Activated CD4-positive, alpha-beta T cell treated with anti-CD3 and anti-CD28 coated beads for 36 hours (primary cell): ENCODE data around the gene CENPC. TPM values are rescaled to one million over a fixed set of nuclear protein-coding genes. Genes with fewer than 3 reads are reported as not detected.
"Not testable (repeated sequence)": the region's sequence is repeated elsewhere in the genome, so short reads cannot be mapped to it uniquely, and the experiment has no call there.

Experiments
- ATAC-seq: fragments of 200-7000 bp; cut with Tn5 transposase; one replicate; pipeline ENCODE4 v1.10.0; 2021; ENCODE audit warnings: mild to moderate bottlenecking, moderate library complexity
- CTCF ChIA-PET: fragments of 350-600 bp; sonication (Branson Sonifier 250); formaldehyde crosslinking; loops from one replicate; lab custom pipeline; 2021; ENCODE audit warnings: antibody characterized with exemption; lab: Charles Lee
- POLR2A ChIA-PET: fragments of 350-600 bp; sonication (Branson Sonifier 250); formaldehyde crosslinking; loops from one replicate; lab custom pipeline; 2021; ENCODE audit warnings: antibody characterized with exemption, inconsistent platforms; lab: Charles Lee
- DNase-seq: peaks from one replicate; pipeline ENCODE4 v3.0.0-alpha.2; 2020
- H3K27ac Mint-ChIP-seq: one replicate; pipeline ENCODE4 v1.8.0; 2021; ENCODE audit warnings: mixed read lengths
- H3K27me3 Mint-ChIP-seq: one replicate; pipeline ENCODE4 v1.8.0; 2021; ENCODE audit warnings: mixed read lengths
- H3K36me3 Mint-ChIP-seq: one replicate; pipeline ENCODE4 v1.8.0; 2021; ENCODE audit warnings: low read depth, mixed read lengths
- H3K4me1 Mint-ChIP-seq: one replicate; pipeline ENCODE4 v1.8.0; 2021; ENCODE audit warnings: mixed read lengths
- H3K4me3 Mint-ChIP-seq: one replicate; pipeline ENCODE4 v1.8.0; 2021; ENCODE audit warnings: mild to moderate bottlenecking, moderate library complexity, mixed read lengths
- H3K9me3 Mint-ChIP-seq: one replicate; pipeline ENCODE4 v1.8.0; 2021; ENCODE audit warnings: low read depth, mixed read lengths
- intact Hi-C, 2 experiments: fragments of 100-400 bp; cut with DNase I in 1 of 2; cut with micrococcal nuclease in 1 of 2; formaldehyde crosslinking; loops; one replicate each; pipeline versions ENCODE4 v1.14.2 to v1.15.1; 2022 to 2024; cut with DNase I, micrococcal nuclease
- total RNA-seq, 2 experiments: library from RNA; stranded (reverse); gene quantifications; one replicate each; pipeline ENCODE4 v1.2.3, GENCODE V29; 2021

CENPC gene
- total RNA-seq, 2 experiments from 2014 or later: 30.3 to 33.1 TPM

DNA sequence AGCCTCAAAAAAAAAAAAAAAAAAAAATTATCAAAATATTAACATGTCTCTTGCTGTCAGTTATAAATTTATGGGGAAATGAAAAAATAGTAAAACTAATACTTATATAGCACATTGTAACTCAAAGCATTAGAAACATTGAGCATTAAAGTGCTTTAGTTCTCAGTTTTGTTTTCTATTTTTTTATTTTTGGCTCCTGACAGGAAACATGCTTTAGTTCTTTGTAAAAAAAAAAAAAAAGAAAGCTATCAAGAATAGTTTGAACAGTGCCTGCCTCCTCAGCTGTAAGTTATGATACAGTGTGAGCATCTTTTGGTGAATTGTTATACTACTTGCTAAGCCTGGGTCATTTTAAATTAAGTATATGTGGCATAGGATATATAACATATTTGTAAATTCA, 5.1 kb upstream of the CENPC start:
- intact Hi-C loops: no loop called here
- ATAC-seq (no peak), DNase-seq (no peak)
- H3K4me3 Mint-ChIP-seq: no peak overlapping the region
- no peak overlapping the region for H3K27ac Mint-ChIP-seq
- ChIA-PET POLR2A (no interaction called here), CTCF (no interaction called here)
- no peaks in the 10 kb centered on the region for H3K9me3 Mint-ChIP-seq
- H3K4me1 Mint-ChIP-seq: peaks cover 8% of the 10 kb centered on the region
- H3K27me3 Mint-ChIP-seq: no peaks in the 10 kb centered on the region
- no peaks in the 10 kb centered on the region for H3K36me3 Mint-ChIP-seq

DNA sequence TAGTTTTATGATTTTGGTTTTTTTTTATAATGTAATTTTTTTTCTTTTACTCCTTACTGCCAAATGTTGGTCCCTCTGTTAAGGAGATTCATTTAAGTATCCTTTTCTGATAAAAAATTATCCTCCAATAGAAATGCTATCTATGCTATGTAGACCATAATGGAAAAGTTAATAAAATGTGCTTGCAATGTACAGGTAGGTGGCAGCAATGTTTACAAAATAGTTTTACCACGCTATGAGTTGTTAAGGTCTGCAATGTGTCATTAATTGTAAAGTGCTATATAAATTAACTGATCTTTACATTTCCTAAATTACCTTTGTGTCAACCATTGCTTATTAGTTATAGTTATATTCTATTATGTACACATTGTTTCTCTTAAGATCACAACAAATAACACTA, 3.8 kb upstream of the CENPC start:
- no peaks in the 10 kb centered on the region for H3K27me3 Mint-ChIP-seq
- no peak overlapping the region for H3K4me3 Mint-ChIP-seq
- peaks cover 8% of the 10 kb centered on the region for H3K4me1 Mint-ChIP-seq
- no peak for DNase-seq
- intact Hi-C loops: loop anchor here (1.0 to 10.0 kb wide), 8 partner anchors 33 to 826 kb away; no protein-coding TSS in a partner anchor
- CTCF ChIA-PET: interaction anchor here (0.8 to 0.9 kb wide), 2 partner anchors 12 to 77 kb away, joined by 3 to 5 read pairs; no protein-coding TSS in a partner anchor
- H3K27ac Mint-ChIP-seq: no peak overlapping the region
- POLR2A ChIA-PET: no interaction called here
- ATAC-seq: no peak
- no peaks in the 10 kb centered on the region for H3K9me3 Mint-ChIP-seq
- peaks cover 5% of the 10 kb centered on the region for H3K36me3 Mint-ChIP-seq

DNA sequence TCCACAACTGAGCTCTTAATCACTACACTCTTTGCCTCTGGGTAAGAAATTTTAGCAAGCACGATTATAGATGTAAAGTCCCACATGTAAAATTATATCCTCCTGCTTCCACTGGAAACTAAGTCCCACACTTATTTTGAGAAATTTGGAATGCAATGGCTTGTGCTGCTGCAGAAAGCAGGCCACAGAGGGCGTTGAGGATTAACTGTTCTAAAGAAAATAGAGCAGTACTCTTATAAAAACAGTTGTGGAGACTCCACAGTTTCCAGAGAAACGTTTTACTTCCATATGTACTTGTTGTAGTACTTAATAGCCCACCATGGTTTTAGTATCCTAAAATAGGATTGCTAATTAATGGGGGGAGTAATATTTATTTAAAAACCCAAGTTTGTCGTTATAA, 1.7 kb upstream of the CENPC start:
- no peak overlapping the region for H3K4me3 Mint-ChIP-seq
- peaks cover 28% of the 10 kb centered on the region for H3K4me1 Mint-ChIP-seq
- no peaks in the 10 kb centered on the region for H3K27me3 Mint-ChIP-seq
- no peak overlapping the region for H3K27ac Mint-ChIP-seq
- no peaks in the 10 kb centered on the region for H3K9me3 Mint-ChIP-seq
- DNase-seq (no peak), ATAC-seq (no peak)
- ChIA-PET POLR2A (interaction anchor here (0.5 kb wide), 1 partner anchor 35 kb away, joined by 6 read pairs; no protein-coding TSS in a partner anchor), CTCF (interaction anchor here (0.9 to 1.8 kb wide), 5 partner anchors 9 to 363 kb away, joined by 3 to 6 read pairs (median 3); no protein-coding TSS in a partner anchor)
- peaks cover 21% of the 10 kb centered on the region for H3K36me3 Mint-ChIP-seq
- intact Hi-C loops: loop anchor here (5.0 to 10.0 kb wide), 4 partner anchors 35 to 828 kb away; no protein-coding TSS in a partner anchor

DNA sequence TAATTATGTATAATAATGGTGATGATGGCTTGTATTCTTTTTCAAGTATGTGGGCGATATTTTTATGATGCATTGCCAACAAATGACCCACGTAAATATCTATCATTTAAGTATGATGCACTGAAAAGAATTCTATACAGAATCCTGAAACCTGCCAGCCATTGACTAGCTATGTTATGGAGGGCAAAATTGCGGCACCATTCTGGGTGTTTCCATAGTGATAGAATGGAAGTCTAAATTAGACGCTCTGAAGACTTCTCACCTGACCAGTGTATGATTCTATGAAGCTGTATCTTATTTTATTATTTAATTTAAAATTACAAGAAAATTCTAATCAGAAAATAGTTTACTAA, 677 bp upstream of the CENPC start:
- H3K4me1 Mint-ChIP-seq: peaks cover 31% of the 10 kb centered on the region
- no peak for DNase-seq
- ChIA-PET CTCF (interaction anchor here (0.9 to 1.8 kb wide), 8 partner anchors 10 to 629 kb away, joined by 3 to 6 read pairs (median 4); no protein-coding TSS in a partner anchor), POLR2A (interaction anchor here (0.7 kb wide), 1 partner anchor 172 kb away, joined by 4 read pairs; no protein-coding TSS in a partner anchor)
- no peak for ATAC-seq
- peak overlapping the region; percentile 92 for H3K4me3 Mint-ChIP-seq
- H3K27ac Mint-ChIP-seq: no peak overlapping the region
- H3K36me3 Mint-ChIP-seq: peaks cover 28% of the 10 kb centered on the region
- H3K27me3 Mint-ChIP-seq: no peaks in the 10 kb centered on the region
- intact Hi-C loops: loop anchor here (5.0 to 10.0 kb wide), 4 partner anchors 36 to 829 kb away; no protein-coding TSS in a partner anchor
- H3K9me3 Mint-ChIP-seq: no peaks in the 10 kb centered on the region

DNA sequence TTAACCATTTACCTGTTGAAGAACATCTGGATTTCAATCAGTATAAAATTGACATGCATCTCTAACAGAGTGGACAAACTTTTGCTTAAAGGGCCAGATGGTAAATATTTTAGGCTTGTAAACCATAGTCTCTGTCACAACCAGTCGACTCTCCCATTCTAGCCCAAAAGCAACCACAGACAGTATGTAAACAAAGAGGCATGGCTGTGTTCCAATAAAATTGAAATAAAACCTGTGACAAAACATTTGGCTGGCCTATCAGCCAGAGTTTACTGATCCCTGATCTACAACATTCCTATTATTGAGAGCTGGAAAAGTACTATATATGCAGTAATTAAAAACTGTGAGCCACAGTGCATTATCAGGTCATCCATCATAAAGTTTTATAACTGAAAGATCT, 3.2 kb downstream of the CENPC start:
- Mint-ChIP-seq H3K27ac (peak overlapping the region; percentile 58), H3K4me3 (no peak overlapping the region), H3K4me1 (peaks cover 41% of the 10 kb centered on the region), H3K27me3 (no peaks in the 10 kb centered on the region), H3K9me3 (no peaks in the 10 kb centered on the region), H3K36me3 (peaks cover 50% of the 10 kb centered on the region)
- POLR2A ChIA-PET: no interaction called here
- DNase-seq: no peak
- CTCF ChIA-PET: no interaction called here
- no peak for ATAC-seq
- intact Hi-C loops: loop anchor here (10.0 kb wide), 2 partner anchors 803 to 833 kb away; no protein-coding TSS in a partner anchor

DNA sequence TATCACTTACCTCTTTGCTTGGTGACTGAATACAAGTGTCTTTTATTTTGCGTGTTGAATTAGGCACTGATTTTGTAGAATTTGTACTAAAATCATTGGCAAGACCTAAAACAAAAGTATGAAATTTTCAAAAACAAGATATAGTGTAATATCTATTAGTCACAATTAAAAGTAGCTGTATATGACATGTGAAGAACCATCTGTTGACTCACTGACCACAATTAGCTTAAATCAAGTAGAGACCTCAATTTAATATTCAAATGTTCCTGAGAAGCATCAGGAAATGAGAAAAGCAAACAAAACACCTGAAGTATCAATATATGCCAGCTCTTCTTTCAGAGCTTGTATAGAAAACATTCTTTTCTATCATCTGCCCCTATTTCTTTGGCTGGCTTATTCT, 5.5 kb downstream of the CENPC start:
- ATAC-seq: no peak
- H3K4me1 Mint-ChIP-seq: peaks cover 53% of the 10 kb centered on the region
- CTCF ChIA-PET: interaction anchor here (0.7 kb wide), 1 partner anchor 19 kb away, joined by 5 read pairs; no protein-coding TSS in a partner anchor

DNA sequence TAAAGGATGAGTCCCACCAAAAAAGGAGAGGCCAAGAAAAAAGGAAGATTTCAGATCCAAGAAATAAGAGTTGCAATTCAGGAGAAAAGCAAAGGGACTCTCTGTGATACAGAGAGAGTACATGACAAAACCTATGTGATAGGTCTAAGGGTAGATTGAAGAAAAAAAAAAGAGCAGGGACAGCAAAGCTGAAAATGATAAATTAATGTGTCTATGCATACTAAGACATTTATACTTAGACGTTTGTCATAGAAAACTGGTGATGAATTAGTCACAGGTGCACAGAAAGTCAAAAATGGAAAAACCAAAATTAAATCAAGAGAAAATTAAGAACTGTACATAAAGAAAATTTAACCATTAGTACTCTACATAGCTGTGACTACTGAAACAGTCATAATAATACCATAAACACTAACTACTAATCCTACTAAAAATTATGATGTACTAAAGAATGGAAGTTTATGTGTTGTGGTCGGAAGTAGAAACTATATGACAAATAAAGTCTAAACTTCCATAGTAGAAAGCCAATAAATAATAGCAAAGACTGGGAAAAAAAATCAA, 9.9 kb downstream of the CENPC start:
- ATAC-seq (peak; percentile 64), DNase-seq (no peak)
- POLR2A ChIA-PET: no interaction called here
- Mint-ChIP-seq H3K9me3 (peaks cover 4% of the 10 kb centered on the region), H3K4me1 (peaks cover 30% of the 10 kb centered on the region), H3K27me3 (no peaks in the 10 kb centered on the region), H3K27ac (peak overlapping the region; percentile 31), H3K4me3 (no peak overlapping the region), H3K36me3 (peaks cover 71% of the 10 kb centered on the region)
- intact Hi-C loops: loop anchor here in 1 of 2 experiments (1.0 kb wide), 1 partner anchor 8 kb away; no protein-coding TSS in a partner anchor
- CTCF ChIA-PET: no interaction called here

More for the DNA sequence above, 5.5 kb downstream of the CENPC start:
- Mint-ChIP-seq H3K36me3 (peaks cover 62% of the 10 kb centered on the region), H3K27ac (no peak overlapping the region), H3K9me3 (no peaks in the 10 kb centered on the region), H3K27me3 (no peaks in the 10 kb centered on the region), H3K4me3 (no peak overlapping the region)
- intact Hi-C loops: loop anchor here (10.0 kb wide), 2 partner anchors 805 to 835 kb away; no protein-coding TSS in a partner anchor
- POLR2A ChIA-PET: no interaction called here
- no peak for DNase-seq

DNA sequence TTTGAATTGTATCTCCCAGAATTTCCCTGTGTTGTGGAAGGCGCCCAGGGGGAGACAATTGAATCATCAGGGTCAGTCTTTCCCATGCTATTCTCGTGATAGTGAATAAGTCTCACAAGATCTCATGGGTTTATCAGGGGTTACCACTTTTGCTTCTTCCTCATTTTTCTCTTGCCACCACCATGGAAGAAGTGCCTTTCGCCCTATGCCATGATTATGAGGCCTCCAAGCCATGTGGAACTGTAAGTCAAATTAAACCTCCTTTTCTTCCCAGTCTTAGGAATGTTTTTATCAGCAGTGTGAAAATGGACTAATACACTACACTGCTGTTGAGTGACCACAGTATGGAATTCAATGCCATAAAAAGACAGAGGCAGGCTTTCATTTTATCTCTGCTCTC, 12.2 kb downstream of the CENPC start:
- H3K4me3 Mint-ChIP-seq: no peak overlapping the region
- ChIA-PET POLR2A (no interaction called here), CTCF (no interaction called here)
- no peaks in the 10 kb centered on the region for H3K27me3 Mint-ChIP-seq
- peaks cover 65% of the 10 kb centered on the region for H3K36me3 Mint-ChIP-seq
- peaks cover 25% of the 10 kb centered on the region for H3K4me1 Mint-ChIP-seq
- no peak for ATAC-seq
- H3K27ac Mint-ChIP-seq: no peak overlapping the region
- intact Hi-C loops: no loop called here
- DNase-seq: no peak
- H3K9me3 Mint-ChIP-seq: peaks cover 4% of the 10 kb centered on the region

DNA sequence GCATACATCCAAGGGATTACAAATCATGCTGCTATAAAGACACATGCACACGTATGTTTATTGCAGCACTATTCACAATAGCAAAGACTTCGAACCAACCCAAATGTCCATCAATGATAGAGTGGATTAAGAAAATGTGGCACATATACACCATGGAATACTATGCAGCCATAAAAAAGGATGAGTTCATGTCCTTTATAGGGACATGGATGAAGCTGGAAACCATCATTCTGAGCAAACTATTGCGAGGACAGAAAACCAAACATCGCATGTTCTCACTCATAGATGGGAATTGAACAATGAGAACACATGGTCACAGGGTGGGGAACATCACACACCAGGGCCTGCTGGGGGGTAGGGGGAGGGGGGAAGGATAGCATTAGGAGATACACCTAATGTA, 12.9 kb downstream of the CENPC start:
- H3K9me3 Mint-ChIP-seq, H3K27me3 Mint-ChIP-seq, intact Hi-C loops, POLR2A ChIA-PET, DNase-seq, H3K27ac Mint-ChIP-seq, H3K4me3 Mint-ChIP-seq, ATAC-seq: not testable (repeated sequence)
- CTCF ChIA-PET: interaction anchor here (0.7 kb wide), 1 partner anchor 11 kb away, joined by 3 read pairs; no protein-coding TSS in a partner anchor
- H3K4me1 Mint-ChIP-seq: peaks cover 30% of the 10 kb centered on the region
- peaks cover 64% of the 10 kb centered on the region for H3K36me3 Mint-ChIP-seq

DNA sequence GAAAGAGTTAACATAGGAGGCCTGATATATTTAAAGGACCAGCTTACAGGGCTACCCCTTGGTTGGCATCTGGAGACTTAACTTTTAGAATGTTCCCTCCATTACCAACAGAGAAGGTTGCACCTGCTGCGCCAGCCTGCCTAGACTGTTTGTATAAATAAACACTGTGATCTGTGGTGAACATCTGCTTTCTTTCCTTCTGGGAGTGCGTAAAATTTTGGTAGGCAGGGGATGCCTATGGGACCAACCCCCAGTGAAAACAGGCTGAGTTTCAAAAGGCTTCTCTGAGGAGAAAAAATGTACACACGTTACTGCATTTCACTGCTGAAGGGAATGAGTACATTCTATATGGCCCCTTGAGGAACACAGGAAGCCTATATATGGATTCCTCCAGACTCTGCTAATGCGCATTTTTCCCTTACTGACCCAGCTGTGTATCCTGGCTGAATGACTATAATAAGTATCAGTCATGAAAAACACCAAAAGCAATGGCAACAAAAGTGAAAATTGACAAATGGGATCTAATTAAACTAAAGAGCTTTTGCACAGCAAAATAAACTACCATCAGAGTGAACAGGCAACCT, 13.8 kb downstream of the CENPC start:
- ChIA-PET CTCF (interaction anchor here (0.7 kb wide), 1 partner anchor 12 kb away, joined by 3 read pairs; no protein-coding TSS in a partner anchor), POLR2A (no interaction called here)
- Mint-ChIP-seq H3K27me3 (no peaks in the 10 kb centered on the region), H3K36me3 (peaks cover 70% of the 10 kb centered on the region), H3K27ac (no peak overlapping the region), H3K4me1 (peaks cover 37% of the 10 kb centered on the region), H3K4me3 (no peak overlapping the region), H3K9me3 (peaks cover 4% of the 10 kb centered on the region)
- ATAC-seq (no peak), DNase-seq (no peak)
- intact Hi-C loops: no loop called here

DNA sequence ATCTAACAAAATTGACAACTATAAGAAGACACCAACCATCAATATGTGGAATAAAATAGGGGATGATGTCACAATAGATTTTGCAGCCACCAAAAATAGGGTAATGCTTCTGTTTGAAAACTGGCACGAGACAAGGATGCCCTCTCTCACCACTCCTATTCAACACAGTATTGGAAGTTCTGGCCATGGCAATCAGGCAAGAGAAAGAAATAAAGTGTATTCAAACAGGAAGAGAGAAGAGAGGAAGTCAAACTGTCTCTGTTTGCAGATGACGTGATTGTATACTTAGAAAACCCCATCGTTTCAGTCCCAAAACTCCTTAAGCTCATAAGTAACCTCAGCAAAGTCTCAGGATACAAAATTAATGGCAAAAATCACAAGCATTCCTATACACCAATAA, 21.2 kb downstream of the CENPC start:
- not testable (repeated sequence) for H3K4me3 Mint-ChIP-seq, H3K27me3 Mint-ChIP-seq
- intact Hi-C loops: loop anchor here in 1 of 2 experiments (5.0 kb wide), 1 partner anchor 58 kb away; no protein-coding TSS in a partner anchor

More for the DNA sequence above, 21.2 kb downstream of the CENPC start:
- peak overlapping the region; percentile 18 for H3K27ac Mint-ChIP-seq
- peaks cover 58% of the 10 kb centered on the region for H3K36me3 Mint-ChIP-seq
- H3K9me3 Mint-ChIP-seq, DNase-seq, ATAC-seq, CTCF ChIA-PET: not testable (repeated sequence)
- POLR2A ChIA-PET: interaction anchor here (0.7 kb wide), 1 partner anchor 21 kb away, joined by 4 read pairs; the partner anchor contains the start of gene CENPC
- peaks cover 71% of the 10 kb centered on the region for H3K4me1 Mint-ChIP-seq
